GM12872 (cell line): ENCODE results near the gene TMEM59.

Source experiments
- TF ChIP-seq, protein P1 (sequence below): IDR thresholded peaks from 3 replicates; pipeline ENCODE4 v1.5.1; 2011; ENCODE audit warnings: low read depth, mild to moderate bottlenecking, low read length, moderate library complexity; ENCODE audit not compliant: insufficient read depth

TMEM59 gene, protein sequence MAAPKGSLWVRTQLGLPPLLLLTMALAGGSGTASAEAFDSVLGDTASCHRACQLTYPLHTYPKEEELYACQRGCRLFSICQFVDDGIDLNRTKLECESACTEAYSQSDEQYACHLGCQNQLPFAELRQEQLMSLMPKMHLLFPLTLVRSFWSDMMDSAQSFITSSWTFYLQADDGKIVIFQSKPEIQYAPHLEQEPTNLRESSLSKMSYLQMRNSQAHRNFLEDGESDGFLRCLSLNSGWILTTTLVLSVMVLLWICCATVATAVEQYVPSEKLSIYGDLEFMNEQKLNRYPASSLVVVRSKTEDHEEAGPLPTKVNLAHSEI

DNA sequence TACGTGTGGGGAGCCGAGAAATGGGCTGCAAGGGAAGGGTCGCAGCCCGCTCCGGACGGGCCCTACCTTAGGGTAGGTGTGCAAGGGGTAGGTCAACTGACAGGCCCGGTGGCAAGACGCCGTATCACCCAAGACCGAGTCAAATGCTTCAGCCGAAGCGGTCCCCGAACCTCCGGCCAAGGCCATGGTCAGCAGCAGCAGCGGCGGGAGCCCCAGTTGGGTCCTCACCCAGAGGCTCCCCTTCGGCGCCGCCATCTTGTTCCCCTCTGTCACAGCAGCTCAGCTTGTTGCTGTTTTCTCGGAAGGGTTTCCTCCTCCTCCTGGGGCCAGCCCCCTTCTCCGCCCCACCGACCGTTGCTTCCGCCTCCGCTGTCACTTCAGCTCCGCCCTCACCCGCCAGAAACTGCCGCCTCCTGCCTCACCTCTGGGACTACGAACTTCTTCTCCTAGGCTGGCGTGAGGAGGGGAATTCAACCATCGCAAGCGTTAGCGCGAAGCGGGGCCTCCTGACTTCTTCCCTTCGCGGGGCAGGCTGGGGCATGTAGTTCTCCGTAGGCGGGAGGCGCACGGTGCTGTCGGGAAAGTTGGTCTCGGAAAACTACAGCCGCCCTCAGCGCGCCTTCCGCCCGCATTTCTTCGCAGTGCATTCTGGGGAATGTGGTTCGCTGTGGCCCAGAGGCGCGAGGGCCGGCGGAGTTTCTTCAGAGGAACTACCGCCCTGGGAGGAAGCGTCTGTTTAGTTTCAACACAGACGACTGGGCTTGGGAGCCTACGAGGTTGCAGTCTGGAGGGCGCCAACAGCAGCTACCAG is at the start of gene TMEM59, which contains the start of gene TCEANC2:
TMEM59 (minus strand) TSS at position 271 of the 811 bp plus-strand sequence; CDS start at position 255, 16 bp downstream.
TCEANC2 (plus strand) TSS at position 675 of the 811 bp plus-strand sequence. CDS start 815 bp downstream, outside the sequence.
- TF ChIP-seq, protein P1, sequence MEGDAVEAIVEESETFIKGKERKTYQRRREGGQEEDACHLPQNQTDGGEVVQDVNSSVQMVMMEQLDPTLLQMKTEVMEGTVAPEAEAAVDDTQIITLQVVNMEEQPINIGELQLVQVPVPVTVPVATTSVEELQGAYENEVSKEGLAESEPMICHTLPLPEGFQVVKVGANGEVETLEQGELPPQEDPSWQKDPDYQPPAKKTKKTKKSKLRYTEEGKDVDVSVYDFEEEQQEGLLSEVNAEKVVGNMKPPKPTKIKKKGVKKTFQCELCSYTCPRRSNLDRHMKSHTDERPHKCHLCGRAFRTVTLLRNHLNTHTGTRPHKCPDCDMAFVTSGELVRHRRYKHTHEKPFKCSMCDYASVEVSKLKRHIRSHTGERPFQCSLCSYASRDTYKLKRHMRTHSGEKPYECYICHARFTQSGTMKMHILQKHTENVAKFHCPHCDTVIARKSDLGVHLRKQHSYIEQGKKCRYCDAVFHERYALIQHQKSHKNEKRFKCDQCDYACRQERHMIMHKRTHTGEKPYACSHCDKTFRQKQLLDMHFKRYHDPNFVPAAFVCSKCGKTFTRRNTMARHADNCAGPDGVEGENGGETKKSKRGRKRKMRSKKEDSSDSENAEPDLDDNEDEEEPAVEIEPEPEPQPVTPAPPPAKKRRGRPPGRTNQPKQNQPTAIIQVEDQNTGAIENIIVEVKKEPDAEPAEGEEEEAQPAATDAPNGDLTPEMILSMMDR: no peak

DNA sequence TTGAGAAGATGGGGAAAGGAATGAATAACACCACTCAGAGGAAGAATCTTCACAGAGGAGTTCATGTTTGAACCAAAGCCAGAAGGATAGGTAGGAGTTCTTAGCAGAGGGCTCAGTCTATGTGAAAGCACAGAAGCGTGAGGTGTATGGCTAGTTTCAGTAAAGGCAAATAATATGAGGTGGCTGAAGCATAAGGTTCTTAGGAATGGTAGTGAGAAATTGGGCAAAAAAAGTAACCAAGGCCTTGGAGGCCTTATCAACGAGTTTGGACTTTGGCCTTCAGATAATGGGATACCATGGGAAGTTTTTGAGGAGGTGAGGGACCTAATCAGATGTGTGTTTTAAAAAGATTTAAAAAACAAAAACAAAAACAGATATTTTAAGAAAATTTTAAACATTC is 47.5 kb upstream of the TMEM59 start:
- TF ChIP-seq, protein P1: no peak

DNA sequence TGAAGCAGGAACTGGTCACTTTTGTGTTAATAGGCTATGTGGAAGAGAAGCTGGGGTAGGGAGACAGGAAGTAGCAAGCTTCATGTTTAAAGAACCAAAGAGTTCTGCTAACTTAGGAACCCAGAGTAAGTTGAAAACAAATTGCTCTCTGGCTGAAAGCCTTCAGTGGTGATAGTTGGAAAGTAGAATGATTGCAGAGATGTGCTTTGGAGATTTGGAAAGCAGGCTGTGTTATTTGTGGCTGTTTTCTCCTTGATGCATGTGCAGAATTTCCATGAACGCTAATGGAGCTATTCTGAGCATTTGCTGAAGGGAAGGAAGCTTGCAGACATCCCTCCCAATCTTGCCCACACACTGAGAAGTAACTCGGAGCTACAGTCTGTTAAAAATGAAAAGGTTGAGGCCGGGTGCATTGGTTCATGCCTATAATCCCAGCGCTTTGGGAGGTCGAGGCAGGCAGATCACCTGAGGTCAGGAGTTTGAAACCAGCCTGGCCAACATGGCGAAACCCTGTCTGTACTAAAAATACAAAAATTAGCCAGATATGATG is 46.1 kb upstream of the TMEM59 start:
- TF ChIP-seq, protein P1: no peak

DNA sequence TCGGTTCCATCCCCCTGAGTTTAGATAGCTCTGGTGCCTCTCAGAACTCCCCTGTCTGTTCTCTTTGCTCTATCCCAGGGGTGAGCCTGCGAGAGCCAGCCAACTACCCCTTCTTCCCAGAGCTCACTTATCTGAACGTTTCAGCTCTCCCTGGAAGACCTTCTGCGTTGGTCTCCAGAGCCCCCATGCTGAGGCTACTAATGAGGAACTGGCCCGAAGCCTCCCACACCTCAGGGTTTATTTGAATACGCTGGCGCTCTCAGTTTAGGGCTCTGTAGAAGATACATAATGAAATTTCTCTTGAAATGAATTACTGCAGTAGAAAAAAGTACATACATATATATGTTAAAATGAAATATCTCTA is 43.9 kb upstream of the TMEM59 start:
- TF ChIP-seq, protein P1: no peak

DNA sequence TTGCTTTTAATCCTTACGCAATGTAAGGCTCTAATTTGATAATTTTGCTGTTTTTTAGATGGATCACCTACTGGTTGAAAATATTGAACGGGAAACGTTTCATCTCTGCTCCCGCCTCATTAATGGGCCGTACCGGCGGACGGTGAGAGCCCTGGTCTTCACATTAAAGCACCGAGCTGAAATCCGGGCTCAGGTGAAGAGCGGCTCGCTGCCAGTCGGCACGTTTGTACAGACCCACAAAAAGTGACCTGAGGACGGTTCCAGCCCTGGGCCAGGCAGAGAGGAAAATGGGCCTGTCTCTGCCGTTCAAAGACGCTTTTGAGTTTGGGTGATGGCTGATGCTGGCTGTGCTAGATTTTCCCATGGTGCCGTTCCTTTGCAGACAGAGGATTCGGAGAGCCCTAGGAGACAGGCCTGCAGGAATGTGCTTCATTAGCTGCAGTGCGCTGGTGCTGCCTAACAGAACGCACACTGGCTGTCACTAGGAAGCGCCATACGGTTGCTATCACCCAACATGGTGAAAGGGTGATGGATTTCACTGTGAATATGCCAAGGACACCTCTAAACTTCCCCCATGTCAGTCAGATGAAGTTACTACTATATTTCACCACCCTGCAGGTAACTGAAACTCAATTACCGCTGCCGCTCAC is 43.3 kb upstream of the TMEM59 start:
- TF ChIP-seq, protein P1: no peak

DNA sequence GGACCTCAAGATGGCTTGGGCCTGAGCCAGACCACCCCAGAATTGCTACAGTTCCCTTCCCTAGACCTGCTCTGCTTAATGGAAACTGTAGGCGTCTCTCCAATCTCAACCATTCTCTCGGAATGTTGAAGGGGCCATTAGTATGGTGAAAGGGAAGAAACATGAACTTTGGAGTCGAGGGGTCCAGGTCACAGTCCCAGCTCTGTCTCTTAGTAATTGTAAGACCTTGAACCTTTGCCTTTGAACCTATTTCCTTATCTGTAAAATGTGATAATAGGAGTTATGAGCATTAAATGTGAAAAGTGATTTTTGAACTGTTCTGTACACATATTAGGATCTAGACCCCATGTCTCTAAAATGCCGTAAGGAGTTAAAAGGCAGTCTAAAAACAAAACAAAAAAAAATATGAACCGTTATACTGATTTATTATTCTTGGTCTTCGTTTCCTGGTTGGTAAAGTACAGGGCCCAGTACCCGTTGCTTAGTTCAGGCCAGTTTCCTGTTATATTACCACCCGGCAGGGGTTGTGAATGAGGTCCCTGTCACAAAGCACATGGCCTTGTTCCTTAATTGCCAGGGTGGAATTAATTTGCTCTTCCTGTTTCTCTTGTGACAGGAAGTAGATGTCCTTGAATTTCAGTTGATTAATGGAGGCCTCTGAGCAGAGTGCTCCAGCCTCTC is 42.7 kb upstream of the TMEM59 start:
- TF ChIP-seq, protein P1: no peak
